VCaP (cell line): ENCODE results near the gene AMIGO3.

Source experiments
- H3K27ac ChIP-seq: fragments of 450-650 bp; 2 replicates; pipeline ENCODE4 v1.5.1; 2017
- TF ChIP-seq, protein P1 (sequence below): fragments of 450-650 bp; conservative IDR thresholded peaks from 2 replicates; pipeline ENCODE4 v1.5.1; 2017; ENCODE audit warnings: mild to moderate bottlenecking, moderate library complexity

AMIGO3 gene

GRCh38 chr3:49673121-49673714, 46.3 kb downstream of the AMIGO3 start:
- TF ChIP-seq, protein P1, sequence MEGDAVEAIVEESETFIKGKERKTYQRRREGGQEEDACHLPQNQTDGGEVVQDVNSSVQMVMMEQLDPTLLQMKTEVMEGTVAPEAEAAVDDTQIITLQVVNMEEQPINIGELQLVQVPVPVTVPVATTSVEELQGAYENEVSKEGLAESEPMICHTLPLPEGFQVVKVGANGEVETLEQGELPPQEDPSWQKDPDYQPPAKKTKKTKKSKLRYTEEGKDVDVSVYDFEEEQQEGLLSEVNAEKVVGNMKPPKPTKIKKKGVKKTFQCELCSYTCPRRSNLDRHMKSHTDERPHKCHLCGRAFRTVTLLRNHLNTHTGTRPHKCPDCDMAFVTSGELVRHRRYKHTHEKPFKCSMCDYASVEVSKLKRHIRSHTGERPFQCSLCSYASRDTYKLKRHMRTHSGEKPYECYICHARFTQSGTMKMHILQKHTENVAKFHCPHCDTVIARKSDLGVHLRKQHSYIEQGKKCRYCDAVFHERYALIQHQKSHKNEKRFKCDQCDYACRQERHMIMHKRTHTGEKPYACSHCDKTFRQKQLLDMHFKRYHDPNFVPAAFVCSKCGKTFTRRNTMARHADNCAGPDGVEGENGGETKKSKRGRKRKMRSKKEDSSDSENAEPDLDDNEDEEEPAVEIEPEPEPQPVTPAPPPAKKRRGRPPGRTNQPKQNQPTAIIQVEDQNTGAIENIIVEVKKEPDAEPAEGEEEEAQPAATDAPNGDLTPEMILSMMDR = no peak

DNA sequence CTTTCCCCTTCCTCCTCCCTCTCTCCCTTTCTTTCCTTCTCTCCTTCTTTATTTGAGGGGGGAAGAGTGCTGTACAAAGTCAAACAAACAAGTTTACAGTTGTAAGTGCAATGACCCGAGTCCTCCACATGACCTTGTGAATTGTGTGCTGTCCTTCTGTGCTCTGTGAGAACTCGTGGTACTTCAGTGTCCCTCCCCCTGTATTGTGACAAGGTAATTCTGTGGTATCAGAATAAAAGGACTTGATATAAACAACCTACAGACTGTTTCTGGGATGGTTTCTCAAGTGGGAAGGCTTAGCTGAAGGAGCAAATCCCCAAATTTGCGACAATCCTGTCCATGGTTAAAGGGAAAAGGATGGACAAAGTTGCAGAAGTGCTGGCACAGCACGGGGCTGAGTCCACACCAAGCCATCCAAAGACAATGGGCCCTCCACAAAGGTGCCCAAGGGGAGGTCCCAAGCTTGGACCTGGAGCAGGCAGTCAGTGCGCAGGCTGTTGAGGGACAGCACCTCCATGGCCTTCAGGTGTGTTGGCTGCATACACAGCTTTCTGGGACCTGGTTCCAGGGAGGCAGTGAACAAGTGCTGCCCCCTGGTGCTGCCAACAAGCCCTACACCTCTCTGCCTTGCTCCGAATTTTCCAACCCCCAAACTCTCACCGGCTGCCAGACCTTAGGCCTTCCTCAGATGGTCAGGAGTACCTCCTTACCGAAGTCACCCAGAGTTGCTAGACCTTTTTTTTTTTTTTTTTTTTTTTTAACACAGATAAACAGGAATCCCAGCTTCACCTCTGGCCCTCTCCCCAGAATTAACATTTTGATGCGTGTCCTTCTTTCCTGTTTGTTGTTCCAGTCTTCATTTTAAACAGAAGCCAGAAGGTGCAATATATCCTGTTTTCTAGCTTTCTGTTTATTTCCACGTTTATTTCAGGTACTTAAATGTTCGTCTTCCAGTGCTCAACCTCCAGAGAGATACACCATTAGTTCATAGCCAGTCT, 47.9 kb downstream of the AMIGO3 start:
- TF ChIP-seq, protein P1 = peak; percentile 93

More at GRCh38 chr3:49673121-49673714, 46.3 kb downstream of the AMIGO3 start:
- peak overlapping the region; percentile 97 for H3K27ac ChIP-seq

GRCh38 chr3:49670940-49671290, 48.6 kb downstream of the AMIGO3 start:
- peak overlapping the region; percentile 97 for H3K27ac ChIP-seq
- TF ChIP-seq, protein P1 = no peak

More for the DNA sequence above, 47.9 kb downstream of the AMIGO3 start:
- peak overlapping the region; percentile 97 for H3K27ac ChIP-seq

DNA sequence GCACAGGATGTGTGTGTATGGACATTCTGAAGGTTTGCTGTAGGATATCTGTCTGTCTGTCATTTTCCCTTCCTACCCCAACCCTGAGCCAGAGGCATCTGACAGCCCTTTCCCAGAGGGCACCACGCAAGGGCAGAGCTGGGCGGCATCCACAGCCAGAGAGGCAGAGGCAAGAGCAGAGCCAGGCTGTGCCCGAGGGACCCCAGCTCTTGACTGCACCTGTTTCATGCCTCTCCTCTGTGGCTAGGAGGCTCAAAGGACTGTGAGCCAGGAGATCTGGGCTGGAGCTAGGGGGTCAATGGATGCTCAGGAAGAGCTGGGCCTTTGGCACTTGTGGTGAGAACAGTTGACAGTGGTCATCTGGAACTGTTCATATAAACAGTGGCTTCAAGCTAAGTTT, 50.1 kb downstream of the AMIGO3 start:
- TF ChIP-seq, protein P1 = no peak
- H3K27ac ChIP-seq = no peak overlapping the region

DNA sequence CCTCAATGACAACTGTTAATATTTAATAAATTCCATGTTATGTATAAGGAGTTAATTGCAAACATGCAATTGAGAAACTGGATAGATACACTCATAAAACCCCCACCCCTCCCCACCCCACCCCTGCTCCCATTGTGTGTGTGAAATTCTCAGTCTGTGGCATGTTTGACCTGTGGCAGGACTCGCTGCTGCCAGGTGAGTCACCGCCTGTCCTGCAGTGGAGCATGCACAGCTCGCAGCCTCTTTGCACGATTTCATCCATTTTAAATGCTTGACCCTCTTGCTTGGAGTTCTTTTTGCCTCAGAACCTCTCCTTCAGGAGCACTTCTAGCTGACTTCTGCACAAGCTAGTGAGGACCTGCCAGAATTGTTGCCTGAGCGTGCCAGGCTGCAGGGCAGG, 50.6 kb downstream of the AMIGO3 start:
- no peak overlapping the region for H3K27ac ChIP-seq
- TF ChIP-seq, protein P1 = no peak

DNA sequence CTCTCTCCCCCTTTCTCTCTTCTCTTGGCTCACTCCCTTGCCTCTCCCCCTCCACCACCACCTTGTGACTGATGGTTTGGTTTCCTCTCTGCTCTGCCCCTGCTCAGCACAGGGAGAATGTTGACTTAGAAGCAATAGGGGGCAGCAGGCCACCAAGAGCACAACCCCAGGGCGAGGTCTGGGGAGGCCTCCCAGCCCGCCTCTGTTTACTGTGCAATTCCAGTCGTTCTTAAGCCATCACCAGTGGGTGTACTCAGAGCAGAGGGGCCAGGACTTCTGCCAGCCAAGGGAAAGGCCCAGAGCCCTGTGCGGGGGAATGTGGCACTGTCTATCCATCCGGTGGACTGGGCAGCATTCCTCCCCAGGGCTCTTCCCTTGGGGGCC, 51.1 kb downstream of the AMIGO3 start:
- no peak overlapping the region for H3K27ac ChIP-seq
- TF ChIP-seq, protein P1 = no peak

GRCh38 chr3:49667701-49668413, 51.6 kb downstream of the AMIGO3 start:
- TF ChIP-seq, protein P1 = no peak
- H3K27ac ChIP-seq = no peak overlapping the region
